DND-41 (cell line): ENCODE data around the gene ITIH5.
"Not testable (repeated sequence)": the region's sequence is repeated elsewhere in the genome, so short reads cannot be mapped to it uniquely, and the experiment has no call there.

Experiments used
- CTCF ChIP-seq: IDR thresholded peaks from 2 replicates; pipeline ENCODE4 v1.5.1; 2012; ENCODE audit warnings: borderline replicate concordance, low read length, moderate library complexity, mild to moderate bottlenecking; ENCODE audit not compliant: poor library complexity, severe bottlenecking; ENCODE audit errors: extremely low read depth
- EZH2 ChIP-seq: IDR thresholded peaks from 3 replicates; pipeline ENCODE4 v1.6.1; 2012; ENCODE audit warnings: borderline replicate concordance, low read depth, mild to moderate bottlenecking, moderate library complexity, low read length, inconsistent platforms; ENCODE audit not compliant: severe bottlenecking

DNA sequence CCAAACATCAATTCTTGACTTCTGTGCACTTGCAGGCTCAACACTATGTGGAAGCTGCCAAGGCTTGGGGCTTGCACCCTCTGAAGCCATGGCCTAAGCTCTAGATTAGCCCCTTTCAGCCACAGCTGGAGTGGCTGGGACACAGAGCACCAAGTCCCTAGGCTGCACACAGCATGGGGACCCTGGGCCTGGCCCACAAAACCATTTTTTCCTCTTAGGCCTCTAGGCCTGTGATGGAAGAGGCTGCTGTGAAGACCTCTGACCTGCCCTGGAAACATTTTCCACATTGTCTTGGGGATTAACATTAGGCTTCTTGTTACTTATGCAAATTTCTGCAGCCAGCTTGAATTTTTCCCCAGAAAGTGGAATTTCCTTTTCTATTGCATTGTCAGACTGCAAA lies 25.6 kb upstream of the ITIH5 start:
- TF ChIP-seq CTCF, EZH2: not testable (repeated sequence)
